Globus pallidus (tissue), 1 donor: ENCODE results near the gene EIF3I.

Source experiments
- DNase-seq: peaks from one replicate; pipeline ENCODE4 v3.0.0-alpha.2; 2015; ENCODE audit warnings: low spot score

The EIF3I gene

GRCh38 chr1:32198237-32199042, 23.8 kb upstream of the EIF3I start:
- no peak for DNase-seq

- DNase-seq = no peak
Observed at GRCh38 chr1:32199043-32199716, 23.0 kb upstream of the EIF3I start.

GRCh38 chr1:32199717-32200072, 22.5 kb upstream of the EIF3I start:
- peak; percentile 41 for DNase-seq

DNA sequence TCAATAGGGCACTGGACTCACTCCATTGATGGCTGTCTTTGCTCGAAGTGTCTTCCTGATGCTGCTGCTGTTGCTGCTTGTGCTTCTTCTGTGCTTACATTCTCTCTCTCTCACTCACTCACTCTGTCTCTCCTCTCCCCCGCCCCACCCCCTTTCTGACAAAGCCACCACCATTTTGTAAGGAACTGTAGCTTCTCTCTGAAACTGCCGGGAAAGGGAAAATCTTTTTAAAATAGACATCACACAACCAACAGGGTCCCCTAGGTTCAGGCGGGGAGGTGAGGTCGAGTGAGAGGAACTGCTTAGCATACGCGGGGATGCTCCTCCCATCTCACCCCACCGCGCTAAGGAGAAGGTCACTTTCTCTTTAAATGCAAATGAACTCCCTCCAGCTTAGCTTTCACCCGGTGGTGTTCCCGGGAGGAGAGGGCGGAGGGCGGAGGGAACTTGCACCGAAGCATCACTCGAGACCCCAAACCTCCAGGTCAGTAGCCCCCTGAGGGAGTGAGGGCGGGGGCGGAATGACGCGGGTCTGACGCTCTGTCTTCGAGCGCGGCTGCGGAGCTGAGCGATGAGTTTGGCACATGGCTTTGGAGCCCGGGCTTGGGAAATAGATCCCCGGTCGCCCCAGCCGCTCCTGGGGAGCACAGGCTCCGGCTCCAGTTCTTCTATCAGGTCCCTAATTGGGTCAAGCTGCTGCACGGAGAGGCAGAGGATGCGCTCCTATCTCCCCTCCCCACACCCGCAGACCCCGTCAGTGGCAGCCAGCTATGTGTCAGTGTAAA, 21.8 kb upstream of the EIF3I start, which contains the start of gene CCDC28B:
Gene CCDC28B, plus strand, starts transcription at position 370 of the 785 bp plus-strand sequence. CDS start 1,341 bp downstream, outside the sequence.
- DNase-seq = peak; percentile 66

GRCh38 chr1:32201011-32201855, 21.0 kb upstream of the EIF3I start:
- peak; percentile 45 for DNase-seq

GRCh38 chr1:32204943-32205361, 17.3 kb upstream of the EIF3I start:
- no peak for DNase-seq

- peak; percentile 84 for DNase-seq
Observed at GRCh38 chr1:32205401-32206370, 16.5 kb upstream of the EIF3I start, which contains the start of gene IQCC. Gene IQCC, plus strand, starts transcription at chr1:32205671. Its CDS starts 11 bp downstream, at chr1:32205682.

- no peak for DNase-seq
Observed at GRCh38 chr1:32208469-32208868, 13.7 kb upstream of the EIF3I start.

- DNase-seq = no peak
Observed at GRCh38 chr1:32208891-32209328, 13.3 kb upstream of the EIF3I start, which contains the start of gene DCDC2B. Gene DCDC2B, plus strand, starts transcription at chr1:32209089. Its CDS starts 5 bp downstream, at chr1:32209094.

DNA sequence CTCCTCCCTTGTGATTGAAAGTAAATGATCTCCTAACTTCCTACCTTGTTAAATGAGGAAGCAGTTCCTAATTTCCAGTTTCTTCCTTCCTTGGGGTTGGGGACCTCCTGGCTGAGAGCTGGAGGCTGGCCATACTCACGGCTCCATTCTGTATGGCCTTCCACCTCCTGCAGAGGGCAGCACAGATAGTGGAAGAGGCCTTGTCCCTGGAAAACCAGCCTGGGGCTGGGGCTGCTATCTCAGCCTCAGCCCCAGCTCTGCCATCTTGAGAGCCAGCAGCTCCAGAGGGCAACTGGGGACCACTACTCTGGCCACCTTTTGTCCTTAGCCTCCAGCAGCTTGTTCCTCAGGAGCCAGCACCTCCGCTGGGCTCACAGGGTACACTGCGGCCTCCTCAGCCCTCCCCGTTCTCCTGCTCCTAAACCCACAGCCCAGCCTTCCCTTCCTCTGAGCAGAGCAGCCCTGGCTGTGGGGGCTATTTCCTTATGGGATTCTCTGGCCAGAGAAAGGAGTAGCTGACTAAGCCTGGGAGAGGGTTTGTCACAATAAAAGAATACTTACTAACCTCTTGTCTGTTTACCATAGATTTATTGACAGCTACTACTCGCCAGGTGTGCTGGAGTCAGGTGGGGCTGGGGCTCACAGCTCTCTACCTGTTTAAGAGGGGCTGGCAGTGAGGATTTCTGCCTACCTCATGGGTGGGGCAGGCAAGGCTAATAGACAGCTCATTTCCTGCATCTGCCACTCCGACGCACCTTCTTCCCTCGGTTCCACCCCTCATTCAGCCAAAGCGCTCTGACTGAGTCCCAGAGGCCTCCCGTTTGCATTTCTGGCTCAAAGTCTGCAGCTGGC, 6.4 kb upstream of the EIF3I start:
- peak; percentile 54 for DNase-seq

DNA sequence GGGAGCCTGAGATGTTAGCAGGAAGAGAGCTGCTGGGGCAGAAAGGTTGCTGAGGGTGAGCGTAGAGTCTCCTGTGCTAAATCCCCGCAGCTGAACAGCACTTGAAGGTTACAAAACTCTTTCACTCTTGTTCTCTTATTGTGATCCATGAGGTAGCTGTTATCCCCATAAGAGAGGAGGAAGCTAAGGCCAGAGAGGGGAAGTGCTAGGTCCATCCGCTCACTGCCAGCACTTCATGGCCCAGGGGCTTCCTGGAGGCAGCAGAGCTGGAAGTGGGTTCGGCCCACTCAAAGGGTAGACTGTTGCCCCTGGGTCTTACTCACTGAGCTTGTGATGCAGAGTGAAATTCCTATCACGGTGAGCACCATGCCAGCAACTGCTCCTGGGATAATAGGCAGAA, 5.6 kb upstream of the EIF3I start:
- no peak for DNase-seq

DNA sequence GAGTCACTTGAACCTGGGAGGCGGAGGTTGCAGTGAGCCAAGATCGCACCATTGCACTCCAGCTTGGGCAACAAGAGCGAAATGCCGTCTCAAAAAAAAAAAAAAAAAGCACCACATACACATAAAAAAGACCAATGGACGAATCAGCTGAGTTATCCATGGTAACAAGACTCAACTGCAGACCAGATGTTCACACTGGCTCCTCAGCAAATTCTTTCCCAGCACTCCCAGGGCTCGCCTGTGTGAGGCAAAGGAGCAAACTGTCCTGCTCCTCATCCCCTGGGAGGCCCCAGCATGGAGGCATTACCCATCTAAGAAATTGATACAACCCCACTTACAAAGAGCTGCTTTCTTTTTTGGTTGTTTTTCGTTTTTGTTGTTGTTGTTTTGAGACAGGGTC, 3.2 kb upstream of the EIF3I start:
- DNase-seq = no peak

GRCh38 chr1:32220746-32221580, 1.2 kb upstream of the EIF3I start:
- DNase-seq = no peak

- DNase-seq = no peak
Observed at GRCh38 chr1:32221581-32221979, 627 bp upstream of the EIF3I start.

DNA sequence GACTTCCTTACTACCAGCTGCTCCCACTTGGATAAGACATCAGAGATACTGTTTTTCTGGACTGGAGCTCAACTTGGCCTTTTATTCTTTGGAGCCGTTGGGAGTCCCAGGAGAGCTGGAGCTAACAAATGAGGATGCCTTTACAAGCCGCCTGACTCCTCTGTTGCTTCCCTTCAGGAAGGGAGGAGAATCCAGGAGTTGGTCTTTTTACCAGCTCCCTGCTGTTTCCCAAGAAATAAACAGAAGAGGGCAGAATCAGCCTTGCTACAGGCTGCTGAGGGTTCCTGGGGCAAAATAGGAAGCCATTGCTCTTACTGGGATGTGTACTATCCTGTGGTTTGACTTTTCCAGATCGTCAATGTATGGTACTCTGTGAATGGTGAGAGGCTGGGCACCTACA, 1.5 kb downstream of the EIF3I start:
- no peak for DNase-seq

DNA sequence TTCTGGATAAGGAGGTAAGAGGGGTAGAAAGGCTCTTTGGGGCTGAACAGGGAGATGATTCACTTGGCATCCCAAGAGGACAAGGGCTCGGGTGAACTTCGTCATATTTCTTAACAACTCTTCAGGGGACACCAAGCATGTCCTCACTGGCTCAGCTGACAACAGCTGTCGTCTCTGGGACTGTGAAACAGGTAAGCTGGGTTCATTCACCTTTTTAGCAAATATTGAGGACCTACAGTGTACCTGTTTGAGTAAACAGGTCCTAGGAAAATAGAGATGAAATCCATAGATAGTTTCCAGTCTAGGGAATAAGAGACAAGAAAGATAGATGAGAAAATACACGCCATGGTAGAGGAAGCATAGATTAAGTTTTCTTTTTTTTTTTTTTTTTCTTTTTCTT, 2.1 kb downstream of the EIF3I start:
- DNase-seq = no peak

- no peak for DNase-seq
Observed at GRCh38 chr1:32228771-32229170, 6.6 kb downstream of the EIF3I start.

- no peak for DNase-seq
Observed at GRCh38 chr1:32231843-32232432, 9.7 kb downstream of the EIF3I start.
